HEK293 (cell line): Measurements from ENCODE around the gene CYBA.

Experiments used
- CTCF ChIP-seq: fragments of 450-650 bp; formaldehyde crosslinking; IDR thresholded peaks from 2 replicates; pipeline ENCODE4 v1.5.1; 2016; ENCODE audit warnings: missing biosample characterization, missing genetic modification characterization
- SP2 ChIP-seq: fragments of 450-650 bp; formaldehyde crosslinking; IDR thresholded peaks from 2 replicates; pipeline ENCODE4 v1.5.1; 2016; ENCODE audit warnings: missing biosample characterization, missing genetic modification characterization
- TCF7L2 ChIP-seq: IDR thresholded peaks from 2 replicates; pipeline ENCODE4 v1.6.1; 2011; ENCODE audit warnings: low read depth, mild to moderate bottlenecking, inconsistent platforms, low read length, moderate library complexity, borderline replicate concordance
- ZFP41 ChIP-seq: fragments of 450-650 bp; formaldehyde crosslinking; IDR thresholded peaks from 2 replicates; pipeline ENCODE4 v1.5.1; 2016; ENCODE audit warnings: missing biosample characterization, missing genetic modification characterization, borderline replicate concordance
- ZNF132 ChIP-seq: fragments of 450-650 bp; formaldehyde crosslinking; IDR thresholded peaks from 2 replicates; pipeline ENCODE4 v1.5.1; 2017; ENCODE audit warnings: missing biosample characterization, missing genetic modification characterization, borderline replicate concordance
- ZNF157 ChIP-seq: fragments of 450-650 bp; formaldehyde crosslinking; IDR thresholded peaks from 2 replicates; pipeline ENCODE4 v1.5.1; 2016; ENCODE audit warnings: missing biosample characterization, missing genetic modification characterization
- ZNF175 ChIP-seq: fragments of 450-650 bp; formaldehyde crosslinking; IDR thresholded peaks from 2 replicates; pipeline ENCODE4 v1.5.1; 2016; ENCODE audit warnings: missing biosample characterization, missing genetic modification characterization
- ZNF239 ChIP-seq: fragments of 450-650 bp; formaldehyde crosslinking; IDR thresholded peaks from 2 replicates; pipeline ENCODE4 v1.5.1; 2016; ENCODE audit warnings: missing biosample characterization, missing genetic modification characterization
- ZNF416 ChIP-seq: fragments of 450-650 bp; formaldehyde crosslinking; IDR thresholded peaks from 2 replicates; pipeline ENCODE4 v1.5.1; 2016; ENCODE audit warnings: missing biosample characterization, missing genetic modification characterization
- TF ChIP-seq, protein P1 (sequence below): fragments of 450-650 bp; formaldehyde crosslinking; IDR thresholded peaks from 2 replicates; pipeline ENCODE4 v1.5.1; 2016; ENCODE audit warnings: missing biosample characterization, missing genetic modification characterization, low read depth

GRCh38 chr16:88619859-88620815 is 30.7 kb downstream of the CYBA start:
- no peak for TF ChIP-seq CTCF (tag by site-specific recombination)
- no peak for TF ChIP-seq SP2 (tag by site-specific recombination)
- TF ChIP-seq ZFP41 (tag by site-specific recombination): no peak
- TF ChIP-seq, protein P1, sequence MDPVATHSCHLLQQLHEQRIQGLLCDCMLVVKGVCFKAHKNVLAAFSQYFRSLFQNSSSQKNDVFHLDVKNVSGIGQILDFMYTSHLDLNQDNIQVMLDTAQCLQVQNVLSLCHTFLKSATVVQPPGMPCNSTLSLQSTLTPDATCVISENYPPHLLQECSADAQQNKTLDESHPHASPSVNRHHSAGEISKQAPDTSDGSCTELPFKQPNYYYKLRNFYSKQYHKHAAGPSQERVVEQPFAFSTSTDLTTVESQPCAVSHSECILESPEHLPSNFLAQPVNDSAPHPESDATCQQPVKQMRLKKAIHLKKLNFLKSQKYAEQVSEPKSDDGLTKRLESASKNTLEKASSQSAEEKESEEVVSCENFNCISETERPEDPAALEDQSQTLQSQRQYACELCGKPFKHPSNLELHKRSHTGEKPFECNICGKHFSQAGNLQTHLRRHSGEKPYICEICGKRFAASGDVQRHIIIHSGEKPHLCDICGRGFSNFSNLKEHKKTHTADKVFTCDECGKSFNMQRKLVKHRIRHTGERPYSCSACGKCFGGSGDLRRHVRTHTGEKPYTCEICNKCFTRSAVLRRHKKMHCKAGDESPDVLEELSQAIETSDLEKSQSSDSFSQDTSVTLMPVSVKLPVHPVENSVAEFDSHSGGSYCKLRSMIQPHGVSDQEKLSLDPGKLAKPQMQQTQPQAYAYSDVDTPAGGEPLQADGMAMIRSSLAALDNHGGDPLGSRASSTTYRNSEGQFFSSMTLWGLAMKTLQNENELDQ (tag by site-specific recombination): no peak
- TF ChIP-seq ZNF239: no peak
- TF ChIP-seq ZNF175 (tag by site-specific recombination): no peak
- TF ChIP-seq TCF7L2: no peak
- TF ChIP-seq ZNF416 (tag by site-specific recombination): no peak
- TF ChIP-seq ZNF157: no peak
- no peak for TF ChIP-seq ZNF132 (tag by site-specific recombination)
